IMR-90 (cell line): ENCODE data around the gene PRR9.

Experiments used
- CTCF ChIP-seq: conservative IDR thresholded peaks from 2 replicates; pipeline ENCODE4 v1.5.1; 2012; ENCODE audit warnings: mild to moderate bottlenecking, low read depth, low read length, improper control_type of control experiment
- POLR2A ChIP-seq: IDR thresholded peaks from 2 replicates; pipeline ENCODE4 v1.6.1; 2012; ENCODE audit warnings: mild to moderate bottlenecking, low read depth, low read length

- TF ChIP-seq POLR2A = no peak
- no peak for TF ChIP-seq CTCF
Observed at GRCh38 chr1:153228491-153228890, 11.1 kb downstream of the PRR9 start.
